GM19438 (cell line): ENCODE results near the gene DEFB129.
"Not testable (repeated sequence)": the region's sequence is repeated elsewhere in the genome, so short reads cannot be mapped to it uniquely, and the experiment has no call there.

Experiments
- ATAC-seq: cut with Tn5 transposase; IDR thresholded peaks from one replicate; pipeline ENCODE4 v1.9.1; 2021; ENCODE audit warnings: low read depth; ENCODE audit not compliant: unreplicated experiment

Gene DEFB129

GRCh38 chr20:252801-253200 lies 25.7 kb downstream of the DEFB129 start:
- ATAC-seq: no peak

GRCh38 chr20:253447-253846 lies 26.4 kb downstream of the DEFB129 start:
- not testable (repeated sequence) for ATAC-seq

GRCh38 chr20:257419-257818 lies 30.4 kb downstream of the DEFB129 start, which contains the start of gene DEFB132:
Gene DEFB132 (plus strand): TSS chr20:257724. CDS start chr20:257779, 55 bp downstream.
- no peak for ATAC-seq

GRCh38 chr20:258269-258858 lies 31.3 kb downstream of the DEFB129 start:
- no peak for ATAC-seq

- ATAC-seq: no peak
These were observed 31.9 kb downstream of the DEFB129 start for GRCh38 chr20:258963-259362.

GRCh38 chr20:259981-260380 lies 32.9 kb downstream of the DEFB129 start:
- no peak for ATAC-seq

- ATAC-seq: no peak
These were observed 36.6 kb downstream of the DEFB129 start for GRCh38 chr20:263701-264100.

GRCh38 chr20:266596-267562 lies 39.8 kb downstream of the DEFB129 start:
- peak; percentile 86 for ATAC-seq

GRCh38 chr20:270517-270916 lies 43.5 kb downstream of the DEFB129 start:
- no peak for ATAC-seq

GRCh38 chr20:271069-271468 lies 44.0 kb downstream of the DEFB129 start:
- ATAC-seq: no peak

- ATAC-seq: no peak
These were observed 44.5 kb downstream of the DEFB129 start for GRCh38 chr20:271528-271927.

- ATAC-seq: no peak
These were observed 45.7 kb downstream of the DEFB129 start for GRCh38 chr20:272718-273117.

GRCh38 chr20:273884-274283 lies 46.8 kb downstream of the DEFB129 start:
- ATAC-seq: no peak

GRCh38 chr20:275791-276190 lies 48.7 kb downstream of the DEFB129 start:
- ATAC-seq: no peak

GRCh38 chr20:276620-277495 lies 49.8 kb downstream of the DEFB129 start:
- no peak for ATAC-seq

- ATAC-seq: no peak
These were observed 50.4 kb downstream of the DEFB129 start for GRCh38 chr20:277496-277781.

GRCh38 chr20:278181-278580 lies 51.1 kb downstream of the DEFB129 start:
- no peak for ATAC-seq

GRCh38 chr20:278607-279571 lies 51.8 kb downstream of the DEFB129 start:
- no peak for ATAC-seq
